ENCODE measurements around the gene FAM193A. TPM values are rescaled to one million over a fixed set of nuclear protein-coding genes. Genes with fewer than 3 reads are reported as not detected.

FAM193A gene
- total RNA-seq, 1 experiment from 2014 or later, result 31.3 TPM

DNA sequence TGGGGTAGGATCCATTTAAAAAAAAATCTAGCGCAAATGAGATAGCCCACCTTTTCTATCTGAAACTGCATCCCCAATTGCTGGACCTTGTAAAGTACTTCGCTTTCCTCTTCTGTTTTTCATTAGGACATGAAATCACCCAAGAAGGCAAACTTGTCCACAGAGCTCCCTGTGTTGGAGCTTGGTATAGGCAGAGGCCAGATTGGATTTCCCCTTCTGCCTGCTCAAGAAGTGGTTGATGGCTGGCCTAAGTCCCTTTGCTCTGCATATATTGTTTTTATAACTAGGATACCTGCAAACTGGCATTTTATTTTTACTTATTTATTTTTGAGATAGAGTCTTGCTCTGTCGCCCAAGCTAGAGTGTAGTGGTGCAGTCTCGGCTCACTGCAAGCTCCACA is 39.1 kb upstream of the FAM193A start:
- H3K36me3 Mint-ChIP-seq (ENCODE audit: insufficient read depth, unreplicated experiment), result peaks cover 77% of the 10 kb centered on the region
- intact Hi-C loops (cut with micrococcal nuclease), result no loop called here
- CTCF ChIA-PET, result interaction anchor here (0.5 to 0.7 kb wide), 2 partner anchors 38 to 339 kb away, joined by 3 read pairs; no protein-coding TSS in a partner anchor

DNA sequence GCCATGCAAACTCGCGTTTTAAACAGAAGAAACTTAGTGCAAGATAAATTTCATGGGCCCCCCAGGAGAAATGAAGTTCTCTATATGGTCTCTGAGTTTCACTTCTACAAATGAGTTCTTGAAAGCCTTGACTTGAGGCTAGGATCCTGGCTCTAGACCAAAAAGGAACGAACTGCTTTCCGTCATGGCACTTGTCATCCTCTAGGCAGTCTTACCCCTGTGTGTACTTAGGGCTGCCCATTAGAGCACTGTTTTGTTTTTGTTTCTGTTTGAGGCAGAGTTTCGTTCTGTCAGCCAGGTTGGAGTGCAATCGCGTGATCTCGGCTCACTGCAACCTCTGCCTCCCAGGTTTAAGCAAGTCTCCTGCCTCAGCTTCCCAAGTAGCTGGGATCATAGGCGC is 38.5 kb upstream of the FAM193A start:
- Mint-ChIP-seq H3K27ac (ENCODE audit: low read depth, unreplicated experiment) (no peak overlapping the region), H3K27me3 (ENCODE audit: insufficient read depth, unreplicated experiment) (no peaks in the 10 kb centered on the region), H3K9me3 (ENCODE audit: unreplicated experiment) (no peaks in the 10 kb centered on the region), H3K36me3 (ENCODE audit: insufficient read depth, unreplicated experiment) (peaks cover 77% of the 10 kb centered on the region), H3K4me1 (ENCODE audit: insufficient read depth, unreplicated experiment) (no peaks in the 10 kb centered on the region), H3K4me3 (ENCODE audit: unreplicated experiment) (no peak overlapping the region)
- no TSS peak for BruUV-seq (replicated peaks)
- POLR2A ChIA-PET, result interaction anchor here (2.7 kb wide), 1 partner anchor 12 kb away, joined by 11 read pairs; no protein-coding TSS in a partner anchor
- no peak for DNase-seq (ENCODE audit: unreplicated experiment)
- CTCF ChIA-PET, result interaction anchor here (0.7 kb wide), 1 partner anchor 340 kb away, joined by 3 read pairs; no protein-coding TSS in a partner anchor
- intact Hi-C loops (cut with micrococcal nuclease), result no loop called here
- TF ChIP-seq, protein P1, sequence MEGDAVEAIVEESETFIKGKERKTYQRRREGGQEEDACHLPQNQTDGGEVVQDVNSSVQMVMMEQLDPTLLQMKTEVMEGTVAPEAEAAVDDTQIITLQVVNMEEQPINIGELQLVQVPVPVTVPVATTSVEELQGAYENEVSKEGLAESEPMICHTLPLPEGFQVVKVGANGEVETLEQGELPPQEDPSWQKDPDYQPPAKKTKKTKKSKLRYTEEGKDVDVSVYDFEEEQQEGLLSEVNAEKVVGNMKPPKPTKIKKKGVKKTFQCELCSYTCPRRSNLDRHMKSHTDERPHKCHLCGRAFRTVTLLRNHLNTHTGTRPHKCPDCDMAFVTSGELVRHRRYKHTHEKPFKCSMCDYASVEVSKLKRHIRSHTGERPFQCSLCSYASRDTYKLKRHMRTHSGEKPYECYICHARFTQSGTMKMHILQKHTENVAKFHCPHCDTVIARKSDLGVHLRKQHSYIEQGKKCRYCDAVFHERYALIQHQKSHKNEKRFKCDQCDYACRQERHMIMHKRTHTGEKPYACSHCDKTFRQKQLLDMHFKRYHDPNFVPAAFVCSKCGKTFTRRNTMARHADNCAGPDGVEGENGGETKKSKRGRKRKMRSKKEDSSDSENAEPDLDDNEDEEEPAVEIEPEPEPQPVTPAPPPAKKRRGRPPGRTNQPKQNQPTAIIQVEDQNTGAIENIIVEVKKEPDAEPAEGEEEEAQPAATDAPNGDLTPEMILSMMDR (IDR thresholded peaks at IDR 0.05; ENCODE audit: unreplicated experiment), result no peak

More for the DNA sequence above, 39.1 kb upstream of the FAM193A start:
- POLR2A ChIA-PET, result interaction anchor here (2.7 kb wide), 1 partner anchor 11 kb away, joined by 11 read pairs; no protein-coding TSS in a partner anchor
- DNase-seq (ENCODE audit: unreplicated experiment), result no peak
- H3K27me3 Mint-ChIP-seq (ENCODE audit: insufficient read depth, unreplicated experiment), result no peaks in the 10 kb centered on the region
- H3K4me1 Mint-ChIP-seq (ENCODE audit: insufficient read depth, unreplicated experiment), result no peaks in the 10 kb centered on the region
- BruUV-seq (replicated peaks), result no TSS peak
- no peak overlapping the region for H3K27ac Mint-ChIP-seq (ENCODE audit: low read depth, unreplicated experiment)
- no peak overlapping the region for H3K4me3 Mint-ChIP-seq (ENCODE audit: unreplicated experiment)
- TF ChIP-seq, protein P1 (IDR thresholded peaks at IDR 0.05; ENCODE audit: unreplicated experiment), result no peak
- no peaks in the 10 kb centered on the region for H3K9me3 Mint-ChIP-seq (ENCODE audit: unreplicated experiment)

DNA sequence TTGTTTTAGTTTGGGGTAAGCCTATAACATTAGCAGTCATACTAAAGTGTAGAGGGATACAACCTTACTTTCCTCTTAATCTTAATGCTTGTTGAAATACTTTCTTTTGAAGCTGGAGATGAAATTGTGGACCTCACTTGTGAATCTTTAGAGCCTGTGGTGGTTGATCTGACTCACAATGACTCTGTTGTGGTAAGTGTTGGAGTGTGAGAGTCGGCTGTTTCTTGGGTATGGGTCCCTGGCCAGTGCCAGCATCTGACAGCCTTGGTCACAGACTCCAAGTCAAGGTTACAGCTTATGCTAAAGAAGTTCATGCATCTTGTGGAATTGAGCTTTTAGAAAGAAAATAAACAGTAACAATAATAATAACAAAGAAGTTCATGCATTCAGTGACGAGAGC is 35.9 kb upstream of the FAM193A start:
- Mint-ChIP-seq H3K27ac (ENCODE audit: low read depth, unreplicated experiment) (no peak overlapping the region), H3K4me3 (ENCODE audit: unreplicated experiment) (no peak overlapping the region), H3K36me3 (ENCODE audit: insufficient read depth, unreplicated experiment) (peaks cover 75% of the 10 kb centered on the region), H3K4me1 (ENCODE audit: insufficient read depth, unreplicated experiment) (no peaks in the 10 kb centered on the region), H3K9me3 (ENCODE audit: unreplicated experiment) (no peaks in the 10 kb centered on the region), H3K27me3 (ENCODE audit: insufficient read depth, unreplicated experiment) (no peaks in the 10 kb centered on the region)
- TF ChIP-seq, protein P1 (IDR thresholded peaks at IDR 0.05; ENCODE audit: unreplicated experiment), result no peak
- CTCF ChIA-PET, result no interaction called here
- intact Hi-C loops (cut with micrococcal nuclease), result no loop called here
- no peak for DNase-seq (ENCODE audit: unreplicated experiment)
- POLR2A ChIA-PET, result interaction anchor here (0.7 kb wide), 1 partner anchor 556 kb away, joined by 3 read pairs; no protein-coding TSS in a partner anchor
- BruUV-seq (replicated peaks), result no TSS peak

DNA sequence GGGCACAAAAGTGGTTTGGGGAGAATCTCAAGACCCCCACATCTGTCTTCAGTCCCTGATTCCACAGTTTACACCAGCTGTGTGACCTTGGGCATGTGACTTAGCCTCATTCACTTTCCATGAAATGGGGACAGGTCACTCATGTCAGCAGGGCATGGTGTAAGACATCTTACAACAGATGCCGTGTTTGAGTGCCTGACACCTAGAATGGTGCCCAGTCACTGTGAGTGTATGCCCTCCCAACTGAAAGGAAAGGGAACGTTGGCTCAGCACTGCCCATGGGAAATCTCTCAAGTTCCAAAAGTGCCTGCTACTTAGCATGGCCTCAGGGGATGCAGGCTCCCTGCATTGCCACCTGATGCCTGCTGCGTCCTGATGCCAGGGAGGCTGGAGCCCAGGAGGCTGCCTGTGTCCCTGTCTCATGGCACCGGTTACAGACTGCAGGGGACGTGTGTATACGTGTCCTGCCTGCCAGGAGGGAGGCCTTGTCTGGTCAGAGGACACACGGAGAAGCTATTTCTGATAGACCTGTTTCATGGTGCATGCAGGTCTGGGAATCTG is 35.3 kb upstream of the FAM193A start:
- TF ChIP-seq, protein P1 (IDR thresholded peaks at IDR 0.05; ENCODE audit: unreplicated experiment), result no peak
- H3K4me1 Mint-ChIP-seq (ENCODE audit: insufficient read depth, unreplicated experiment), result no peaks in the 10 kb centered on the region
- CTCF ChIA-PET, result no interaction called here
- peaks cover 75% of the 10 kb centered on the region for H3K36me3 Mint-ChIP-seq (ENCODE audit: insufficient read depth, unreplicated experiment)
- no TSS peak for BruUV-seq (replicated peaks)
- intact Hi-C loops (cut with micrococcal nuclease), result no loop called here
- no peak for DNase-seq (ENCODE audit: unreplicated experiment)
- no peak overlapping the region for H3K27ac Mint-ChIP-seq (ENCODE audit: low read depth, unreplicated experiment)
- H3K9me3 Mint-ChIP-seq (ENCODE audit: unreplicated experiment), result no peaks in the 10 kb centered on the region
- POLR2A ChIA-PET, result interaction anchor here (0.7 kb wide), 1 partner anchor 11 kb away, joined by 3 read pairs; no protein-coding TSS in a partner anchor
- no peak overlapping the region for H3K4me3 Mint-ChIP-seq (ENCODE audit: unreplicated experiment)
- no peaks in the 10 kb centered on the region for H3K27me3 Mint-ChIP-seq (ENCODE audit: insufficient read depth, unreplicated experiment)
